Activated CD8-positive, alpha-beta memory T cell treated with anti-CD3 and anti-CD28 coated beads, Interleukin-2, amount 50 U/mL, for 1 hour (primary cell): ENCODE measurements around the gene CAMK1D.

Experiments used
- DNase-seq: peaks from one replicate; pipeline ENCODE4 v3.0.0-alpha.2; 2020; ENCODE audit errors: extremely low read depth

Gene CAMK1D

GRCh38 chr10:12768156-12769100 is 419.1 kb downstream of the CAMK1D start:
- no peak for DNase-seq

- no peak for DNase-seq
Observed at GRCh38 chr10:12769323-12770044, 420.1 kb downstream of the CAMK1D start.

GRCh38 chr10:12771981-12772760 is 422.8 kb downstream of the CAMK1D start:
- DNase-seq: no peak

- DNase-seq: no peak
Observed at GRCh38 chr10:12772797-12773587, 423.6 kb downstream of the CAMK1D start.

- DNase-seq: no peak
Observed at GRCh38 chr10:12774204-12774894, 425.0 kb downstream of the CAMK1D start.

GRCh38 chr10:12777840-12778585 is 428.7 kb downstream of the CAMK1D start:
- no peak for DNase-seq

GRCh38 chr10:12780634-12781601 is 431.6 kb downstream of the CAMK1D start:
- DNase-seq: no peak

GRCh38 chr10:12781976-12782375 is 432.6 kb downstream of the CAMK1D start:
- DNase-seq: no peak

GRCh38 chr10:12782537-12782936 is 433.2 kb downstream of the CAMK1D start:
- DNase-seq: no peak

GRCh38 chr10:12783293-12783692 is 433.9 kb downstream of the CAMK1D start:
- DNase-seq: no peak

GRCh38 chr10:12784646-12785045 is 435.3 kb downstream of the CAMK1D start:
- DNase-seq: no peak

GRCh38 chr10:12785415-12785831 is 436.1 kb downstream of the CAMK1D start:
- no peak for DNase-seq

- DNase-seq: no peak
Observed at GRCh38 chr10:12787297-12787696, 437.9 kb downstream of the CAMK1D start.

- DNase-seq: no peak
Observed at GRCh38 chr10:12788277-12788676, 438.9 kb downstream of the CAMK1D start.

GRCh38 chr10:12790270-12790669 is 440.9 kb downstream of the CAMK1D start:
- no peak for DNase-seq

- no peak for DNase-seq
Observed at GRCh38 chr10:12791728-12792127, 442.4 kb downstream of the CAMK1D start.

- no peak for DNase-seq
Observed at GRCh38 chr10:12792889-12793556, 443.7 kb downstream of the CAMK1D start.
